WTC11 (cell line): Measurements from ENCODE around the gene IFI16. TPM values are rescaled to one million over a fixed set of nuclear protein-coding genes. Genes with fewer than 3 reads are reported as not detected.

Experiments
- ATAC-seq: fragments of 200-7000 bp; cut with Tn5 transposase; 2 replicates; pipeline ENCODE4 v1.10.0; 2021; ENCODE audit warnings: mild to moderate bottlenecking, moderate library complexity
- CTCF ChIA-PET: fragments of 300-600 bp; sonication (Branson Sonifier 250); formaldehyde crosslinking; loops from one replicate; lab custom pipeline; 2021; ENCODE audit warnings: antibody characterized with exemption; lab: Charles Lee
- POLR2A ChIA-PET: fragments of 350-600 bp; sonication (Branson Sonifier 250); formaldehyde crosslinking; loops from one replicate; lab custom pipeline; 2021; ENCODE audit warnings: antibody characterized with exemption; lab: Charles Lee
- DNase-seq: peaks from one replicate; pipeline ENCODE4 v3.0.0; 2021; ENCODE audit warnings: low spot score
- H3K27ac Mint-ChIP-seq: 2 replicates; pipeline ENCODE4 v1.8.0; 2021; ENCODE audit warnings: mixed read lengths
- H3K27me3 Mint-ChIP-seq: 2 replicates; pipeline ENCODE4 v1.8.0; 2021; ENCODE audit warnings: low read depth, mild to moderate bottlenecking, moderate library complexity, mixed read lengths
- H3K36me3 Mint-ChIP-seq: 2 replicates; pipeline ENCODE4 v1.8.0; 2021; ENCODE audit warnings: mixed read lengths
- H3K4me1 Mint-ChIP-seq: 2 replicates; pipeline ENCODE4 v1.8.0; 2022; ENCODE audit warnings: mixed read lengths
- H3K4me3 Mint-ChIP-seq: 2 replicates; pipeline ENCODE4 v1.8.0; 2021; ENCODE audit warnings: mild to moderate bottlenecking, moderate library complexity, mixed read lengths
- H3K9me3 Mint-ChIP-seq: 2 replicates; pipeline ENCODE4 v1.8.0; 2021; ENCODE audit warnings: mixed read lengths
- ELF4 ChIP-seq: sonication (generic); formaldehyde crosslinking; IDR thresholded peaks from 2 replicates; pipeline ENCODE4 v1.8.1; 2022; ENCODE audit warnings: low read depth, mild to moderate bottlenecking, moderate library complexity, missing genetic modification reagents
- EMX1 ChIP-seq: fragments of 250-450 bp; sonication (Bioruptor Pico); IDR thresholded peaks from 2 replicates; pipeline ENCODE4 v1.8.0; 2021; ENCODE audit warnings: mild to moderate bottlenecking
- FOXP1 ChIP-seq: sonication (generic); formaldehyde crosslinking; IDR thresholded peaks from 2 replicates; pipeline ENCODE4 v1.8.0; 2022; ENCODE audit warnings: missing genetic modification reagents, mild to moderate bottlenecking, moderate library complexity, borderline replicate concordance
- HMGA2 ChIP-seq: fragments of 250-450 bp; sonication (Bioruptor Pico); IDR thresholded peaks from 2 replicates; pipeline ENCODE4 v1.4.0; 2021; ENCODE audit warnings: mild to moderate bottlenecking, moderate library complexity
- IRF2 ChIP-seq: sonication (generic); formaldehyde crosslinking; IDR thresholded peaks from 2 replicates; pipeline ENCODE4 v1.8.0; 2022; ENCODE audit warnings: low read depth, missing genetic modification reagents, borderline replicate concordance
- KAT7 ChIP-seq: sonication (generic); formaldehyde crosslinking; IDR thresholded peaks from 2 replicates; pipeline ENCODE4 v1.8.1; 2023; ENCODE audit warnings: missing genetic modification reagents, mild to moderate bottlenecking, borderline replicate concordance
- NFYB ChIP-seq: sonication (generic); formaldehyde crosslinking; conservative IDR thresholded peaks from 2 replicates; pipeline ENCODE4 v1.8.0; 2022; ENCODE audit warnings: low read depth, missing genetic modification reagents
- PRRX2 ChIP-seq: fragments of 250-450 bp; sonication (Bioruptor Pico); IDR thresholded peaks from 2 replicates; pipeline ENCODE4 v1.8.0; 2021; ENCODE audit warnings: mild to moderate bottlenecking
- RORB ChIP-seq: fragments of 250-450 bp; sonication (Bioruptor Pico); IDR thresholded peaks from 2 replicates; pipeline ENCODE4 v1.9.0; 2021; ENCODE audit warnings: mild to moderate bottlenecking
- ZBTB21 ChIP-seq: sonication (generic); formaldehyde crosslinking; IDR thresholded peaks from 2 replicates; pipeline ENCODE4 v1.8.1; 2023; ENCODE audit warnings: mild to moderate bottlenecking, missing genetic modification reagents, borderline replicate concordance
- ZNF121 ChIP-seq: sonication (generic); formaldehyde crosslinking; IDR thresholded peaks from 2 replicates; pipeline ENCODE4 v1.8.0; 2023; ENCODE audit warnings: missing genetic modification reagents
- ZNF232 ChIP-seq: sonication (generic); formaldehyde crosslinking; IDR thresholded peaks from 2 replicates; pipeline ENCODE4 v1.8.0; 2022; ENCODE audit warnings: mild to moderate bottlenecking, missing genetic modification reagents
- ZNF263 ChIP-seq: sonication (generic); formaldehyde crosslinking; IDR thresholded peaks from 2 replicates; pipeline ENCODE4 v1.8.1; 2022; ENCODE audit warnings: low read depth, mild to moderate bottlenecking, moderate library complexity, missing genetic modification reagents
- ZNF416 ChIP-seq: fragments of 250-450 bp; sonication (Bioruptor Pico); IDR thresholded peaks from 2 replicates; pipeline ENCODE4 v1.9.0; 2021; ENCODE audit warnings: mild to moderate bottlenecking, inconsistent platforms
- total RNA-seq: library from RNA; stranded (reverse); gene quantifications from 3 replicates; pipeline ENCODE4 v1.2.3, GENCODE V29; 2021
- TF ChIP-seq, protein P1 (sequence below): fragments of 250-450 bp; sonication (Bioruptor Pico); IDR thresholded peaks from 2 replicates; pipeline ENCODE4 v1.8.0; 2021; ENCODE audit warnings: mild to moderate bottlenecking
- TF ChIP-seq, protein P2 (sequence below): fragments of 250-450 bp; sonication (Bioruptor Pico); IDR thresholded peaks from 2 replicates; pipeline ENCODE4 v1.9.0; 2021; ENCODE audit warnings: moderate library complexity, mild to moderate bottlenecking, inconsistent platforms, borderline replicate concordance
- TF ChIP-seq, protein P3 (sequence below): sonication (generic); formaldehyde crosslinking; conservative IDR thresholded peaks from 2 replicates; pipeline ENCODE4 v1.8.1; 2023; ENCODE audit warnings: mild to moderate bottlenecking, low read depth, missing genetic modification reagents, moderate library complexity
- TF ChIP-seq, protein P4 (sequence below): sonication (generic); formaldehyde crosslinking; IDR thresholded peaks from 2 replicates; pipeline ENCODE4 v1.8.1; 2023; ENCODE audit warnings: mild to moderate bottlenecking, missing genetic modification reagents, borderline replicate concordance
- TF ChIP-seq, protein P5 (sequence below): sonication (generic); formaldehyde crosslinking; IDR thresholded peaks from 2 replicates; pipeline ENCODE4 v1.8.0; 2022; ENCODE audit warnings: missing genetic modification reagents
- TF ChIP-seq, protein P6 (sequence below): sonication (generic); formaldehyde crosslinking; IDR thresholded peaks from 2 replicates; pipeline ENCODE4 v1.8.1; 2022; ENCODE audit warnings: low read depth, missing genetic modification reagents, borderline replicate concordance
- TF ChIP-seq, protein P7 (sequence below): sonication (generic); formaldehyde crosslinking; IDR thresholded peaks from 2 replicates; pipeline ENCODE4 v1.8.1; 2022; ENCODE audit warnings: mild to moderate bottlenecking, moderate library complexity, missing genetic modification reagents

The IFI16 gene
- total RNA-seq, 1 experiment from 2014 or later: 3.2 TPM

DNA sequence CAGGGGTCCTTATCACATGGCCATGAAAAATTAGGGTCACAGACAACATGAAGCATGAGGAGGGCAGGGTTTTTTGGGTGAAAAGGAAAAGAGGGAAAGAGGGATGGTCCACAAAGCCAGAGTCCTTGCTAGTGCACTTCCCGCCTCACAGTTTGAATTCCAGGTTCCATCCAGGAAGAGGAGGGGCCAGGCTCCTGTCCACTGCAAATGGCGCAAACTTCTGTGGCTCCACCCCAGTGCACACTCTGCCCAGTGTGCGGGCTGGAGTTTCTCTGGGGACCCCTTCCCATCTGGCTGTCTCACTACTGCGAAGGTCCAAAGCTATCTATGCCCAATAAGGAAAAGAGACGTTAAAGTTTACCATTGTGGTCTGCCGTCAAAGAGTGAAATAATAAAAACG, 49.0 kb downstream of the IFI16 start (continued):
- TF ChIP-seq, protein P1, sequence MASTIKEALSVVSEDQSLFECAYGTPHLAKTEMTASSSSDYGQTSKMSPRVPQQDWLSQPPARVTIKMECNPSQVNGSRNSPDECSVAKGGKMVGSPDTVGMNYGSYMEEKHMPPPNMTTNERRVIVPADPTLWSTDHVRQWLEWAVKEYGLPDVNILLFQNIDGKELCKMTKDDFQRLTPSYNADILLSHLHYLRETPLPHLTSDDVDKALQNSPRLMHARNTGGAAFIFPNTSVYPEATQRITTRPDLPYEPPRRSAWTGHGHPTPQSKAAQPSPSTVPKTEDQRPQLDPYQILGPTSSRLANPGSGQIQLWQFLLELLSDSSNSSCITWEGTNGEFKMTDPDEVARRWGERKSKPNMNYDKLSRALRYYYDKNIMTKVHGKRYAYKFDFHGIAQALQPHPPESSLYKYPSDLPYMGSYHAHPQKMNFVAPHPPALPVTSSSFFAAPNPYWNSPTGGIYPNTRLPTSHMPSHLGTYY (CRISPR knock-in tag): no peak
- TF ChIP-seq ZNF232 (CRISPR knock-in tag) (no peak), RORB (no peak), ZNF263 (no peak), FOXP1 (CRISPR knock-in tag) (no peak)

DNA sequence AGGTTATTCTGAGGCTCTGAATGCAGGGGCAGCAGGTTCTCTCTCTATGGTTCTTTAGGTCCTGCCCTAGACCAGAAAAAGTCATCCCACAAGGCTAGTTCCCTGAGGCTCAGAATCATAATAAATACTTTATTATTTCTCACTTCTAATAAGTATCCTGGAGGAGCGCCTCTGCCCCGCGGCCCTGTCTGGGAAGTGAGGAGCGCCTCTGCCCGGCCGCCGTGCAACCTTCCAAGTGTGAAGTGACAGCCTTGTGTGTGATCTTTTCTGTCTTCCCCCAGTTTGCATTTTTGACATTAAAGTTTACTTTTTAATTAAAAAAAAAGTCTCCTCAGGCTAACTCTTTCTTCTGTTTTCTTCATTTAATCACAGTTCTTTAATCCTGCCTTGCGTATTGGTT, 55.4 kb downstream of the IFI16 start:
- H3K36me3 Mint-ChIP-seq: no peaks in the 10 kb centered on the region

DNA sequence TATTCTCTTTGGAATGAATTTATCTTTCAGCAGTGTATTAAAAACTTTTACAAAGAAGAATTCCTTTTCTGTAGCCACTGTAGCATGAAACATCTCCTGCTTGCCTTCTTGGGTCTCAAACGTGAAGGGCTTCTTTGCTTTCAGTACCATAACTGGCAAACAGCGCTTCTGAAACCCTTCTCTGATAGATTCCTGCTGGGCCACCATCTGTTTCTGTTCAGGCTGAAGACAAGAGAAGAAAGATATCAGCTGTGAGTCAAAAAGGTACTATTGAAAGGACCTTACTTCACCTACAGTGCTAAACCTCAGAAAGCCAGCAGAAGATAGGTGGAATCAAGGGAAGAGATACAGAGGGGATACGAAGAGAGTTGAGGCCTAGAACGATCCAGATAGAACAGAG, 56.4 kb downstream of the IFI16 start:
- Mint-ChIP-seq H3K4me1 (peaks cover 9% of the 10 kb centered on the region), H3K27ac (no peak overlapping the region), H3K27me3 (no peaks in the 10 kb centered on the region), H3K4me3 (no peak overlapping the region), H3K36me3 (no peaks in the 10 kb centered on the region), H3K9me3 (no peaks in the 10 kb centered on the region)
- CTCF ChIA-PET: no interaction called here
- no peak for DNase-seq
- ATAC-seq: no peak
- POLR2A ChIA-PET: no interaction called here
- no peak for TF ChIP-seq EMX1 (CRISPR knock-in tag)
- TF ChIP-seq, protein P2, sequence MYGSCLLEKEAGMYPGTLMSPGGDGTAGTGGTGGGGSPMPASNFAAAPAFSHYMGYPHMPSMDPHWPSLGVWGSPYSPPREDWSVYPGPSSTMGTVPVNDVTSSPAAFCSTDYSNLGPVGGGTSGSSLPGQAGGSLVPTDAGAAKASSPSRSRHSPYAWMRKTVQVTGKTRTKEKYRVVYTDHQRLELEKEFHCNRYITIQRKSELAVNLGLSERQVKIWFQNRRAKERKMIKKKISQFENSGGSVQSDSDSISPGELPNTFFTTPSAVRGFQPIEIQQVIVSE (CRISPR knock-in tag): no peak
- no peak for TF ChIP-seq NFYB (CRISPR knock-in tag)
- TF ChIP-seq FOXP1 (CRISPR knock-in tag): no peak
- TF ChIP-seq, protein P3, sequence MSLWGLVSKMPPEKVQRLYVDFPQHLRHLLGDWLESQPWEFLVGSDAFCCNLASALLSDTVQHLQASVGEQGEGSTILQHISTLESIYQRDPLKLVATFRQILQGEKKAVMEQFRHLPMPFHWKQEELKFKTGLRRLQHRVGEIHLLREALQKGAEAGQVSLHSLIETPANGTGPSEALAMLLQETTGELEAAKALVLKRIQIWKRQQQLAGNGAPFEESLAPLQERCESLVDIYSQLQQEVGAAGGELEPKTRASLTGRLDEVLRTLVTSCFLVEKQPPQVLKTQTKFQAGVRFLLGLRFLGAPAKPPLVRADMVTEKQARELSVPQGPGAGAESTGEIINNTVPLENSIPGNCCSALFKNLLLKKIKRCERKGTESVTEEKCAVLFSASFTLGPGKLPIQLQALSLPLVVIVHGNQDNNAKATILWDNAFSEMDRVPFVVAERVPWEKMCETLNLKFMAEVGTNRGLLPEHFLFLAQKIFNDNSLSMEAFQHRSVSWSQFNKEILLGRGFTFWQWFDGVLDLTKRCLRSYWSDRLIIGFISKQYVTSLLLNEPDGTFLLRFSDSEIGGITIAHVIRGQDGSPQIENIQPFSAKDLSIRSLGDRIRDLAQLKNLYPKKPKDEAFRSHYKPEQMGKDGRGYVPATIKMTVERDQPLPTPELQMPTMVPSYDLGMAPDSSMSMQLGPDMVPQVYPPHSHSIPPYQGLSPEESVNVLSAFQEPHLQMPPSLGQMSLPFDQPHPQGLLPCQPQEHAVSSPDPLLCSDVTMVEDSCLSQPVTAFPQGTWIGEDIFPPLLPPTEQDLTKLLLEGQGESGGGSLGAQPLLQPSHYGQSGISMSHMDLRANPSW: no peak
- no peak for TF ChIP-seq IRF2 (CRISPR knock-in tag)
- no peak for TF ChIP-seq HMGA2 (CRISPR knock-in tag)
- no peak for TF ChIP-seq ZNF416 (CRISPR knock-in tag)
- no peak for TF ChIP-seq ZBTB21
- TF ChIP-seq RORB: no peak
- TF ChIP-seq PRRX2 (CRISPR knock-in tag): no peak
- no peak for TF ChIP-seq ELF4
- TF ChIP-seq, protein P4, sequence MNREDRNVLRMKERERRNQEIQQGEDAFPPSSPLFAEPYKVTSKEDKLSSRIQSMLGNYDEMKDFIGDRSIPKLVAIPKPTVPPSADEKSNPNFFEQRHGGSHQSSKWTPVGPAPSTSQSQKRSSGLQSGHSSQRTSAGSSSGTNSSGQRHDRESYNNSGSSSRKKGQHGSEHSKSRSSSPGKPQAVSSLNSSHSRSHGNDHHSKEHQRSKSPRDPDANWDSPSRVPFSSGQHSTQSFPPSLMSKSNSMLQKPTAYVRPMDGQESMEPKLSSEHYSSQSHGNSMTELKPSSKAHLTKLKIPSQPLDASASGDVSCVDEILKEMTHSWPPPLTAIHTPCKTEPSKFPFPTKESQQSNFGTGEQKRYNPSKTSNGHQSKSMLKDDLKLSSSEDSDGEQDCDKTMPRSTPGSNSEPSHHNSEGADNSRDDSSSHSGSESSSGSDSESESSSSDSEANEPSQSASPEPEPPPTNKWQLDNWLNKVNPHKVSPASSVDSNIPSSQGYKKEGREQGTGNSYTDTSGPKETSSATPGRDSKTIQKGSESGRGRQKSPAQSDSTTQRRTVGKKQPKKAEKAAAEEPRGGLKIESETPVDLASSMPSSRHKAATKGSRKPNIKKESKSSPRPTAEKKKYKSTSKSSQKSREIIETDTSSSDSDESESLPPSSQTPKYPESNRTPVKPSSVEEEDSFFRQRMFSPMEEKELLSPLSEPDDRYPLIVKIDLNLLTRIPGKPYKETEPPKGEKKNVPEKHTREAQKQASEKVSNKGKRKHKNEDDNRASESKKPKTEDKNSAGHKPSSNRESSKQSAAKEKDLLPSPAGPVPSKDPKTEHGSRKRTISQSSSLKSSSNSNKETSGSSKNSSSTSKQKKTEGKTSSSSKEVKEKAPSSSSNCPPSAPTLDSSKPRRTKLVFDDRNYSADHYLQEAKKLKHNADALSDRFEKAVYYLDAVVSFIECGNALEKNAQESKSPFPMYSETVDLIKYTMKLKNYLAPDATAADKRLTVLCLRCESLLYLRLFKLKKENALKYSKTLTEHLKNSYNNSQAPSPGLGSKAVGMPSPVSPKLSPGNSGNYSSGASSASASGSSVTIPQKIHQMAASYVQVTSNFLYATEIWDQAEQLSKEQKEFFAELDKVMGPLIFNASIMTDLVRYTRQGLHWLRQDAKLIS (CRISPR knock-in tag): no peak
- TF ChIP-seq, protein P5, sequence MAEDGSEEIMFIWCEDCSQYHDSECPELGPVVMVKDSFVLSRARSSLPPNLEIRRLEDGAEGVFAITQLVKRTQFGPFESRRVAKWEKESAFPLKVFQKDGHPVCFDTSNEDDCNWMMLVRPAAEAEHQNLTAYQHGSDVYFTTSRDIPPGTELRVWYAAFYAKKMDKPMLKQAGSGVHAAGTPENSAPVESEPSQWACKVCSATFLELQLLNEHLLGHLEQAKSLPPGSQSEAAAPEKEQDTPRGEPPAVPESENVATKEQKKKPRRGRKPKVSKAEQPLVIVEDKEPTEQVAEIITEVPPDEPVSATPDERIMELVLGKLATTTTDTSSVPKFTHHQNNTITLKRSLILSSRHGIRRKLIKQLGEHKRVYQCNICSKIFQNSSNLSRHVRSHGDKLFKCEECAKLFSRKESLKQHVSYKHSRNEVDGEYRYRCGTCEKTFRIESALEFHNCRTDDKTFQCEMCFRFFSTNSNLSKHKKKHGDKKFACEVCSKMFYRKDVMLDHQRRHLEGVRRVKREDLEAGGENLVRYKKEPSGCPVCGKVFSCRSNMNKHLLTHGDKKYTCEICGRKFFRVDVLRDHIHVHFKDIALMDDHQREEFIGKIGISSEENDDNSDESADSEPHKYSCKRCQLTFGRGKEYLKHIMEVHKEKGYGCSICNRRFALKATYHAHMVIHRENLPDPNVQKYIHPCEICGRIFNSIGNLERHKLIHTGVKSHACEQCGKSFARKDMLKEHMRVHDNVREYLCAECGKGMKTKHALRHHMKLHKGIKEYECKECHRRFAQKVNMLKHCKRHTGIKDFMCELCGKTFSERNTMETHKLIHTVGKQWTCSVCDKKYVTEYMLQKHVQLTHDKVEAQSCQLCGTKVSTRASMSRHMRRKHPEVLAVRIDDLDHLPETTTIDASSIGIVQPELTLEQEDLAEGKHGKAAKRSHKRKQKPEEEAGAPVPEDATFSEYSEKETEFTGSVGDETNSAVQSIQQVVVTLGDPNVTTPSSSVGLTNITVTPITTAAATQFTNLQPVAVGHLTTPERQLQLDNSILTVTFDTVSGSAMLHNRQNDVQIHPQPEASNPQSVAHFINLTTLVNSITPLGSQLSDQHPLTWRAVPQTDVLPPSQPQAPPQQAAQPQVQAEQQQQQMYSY: no peak
- TF ChIP-seq, protein P6, sequence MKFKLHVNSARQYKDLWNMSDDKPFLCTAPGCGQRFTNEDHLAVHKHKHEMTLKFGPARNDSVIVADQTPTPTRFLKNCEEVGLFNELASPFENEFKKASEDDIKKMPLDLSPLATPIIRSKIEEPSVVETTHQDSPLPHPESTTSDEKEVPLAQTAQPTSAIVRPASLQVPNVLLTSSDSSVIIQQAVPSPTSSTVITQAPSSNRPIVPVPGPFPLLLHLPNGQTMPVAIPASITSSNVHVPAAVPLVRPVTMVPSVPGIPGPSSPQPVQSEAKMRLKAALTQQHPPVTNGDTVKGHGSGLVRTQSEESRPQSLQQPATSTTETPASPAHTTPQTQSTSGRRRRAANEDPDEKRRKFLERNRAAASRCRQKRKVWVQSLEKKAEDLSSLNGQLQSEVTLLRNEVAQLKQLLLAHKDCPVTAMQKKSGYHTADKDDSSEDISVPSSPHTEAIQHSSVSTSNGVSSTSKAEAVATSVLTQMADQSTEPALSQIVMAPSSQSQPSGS: no peak

More for the DNA sequence above, 55.4 kb downstream of the IFI16 start:
- no peak for TF ChIP-seq KAT7
- TF ChIP-seq ZNF121: no peak
- TF ChIP-seq, protein P7, sequence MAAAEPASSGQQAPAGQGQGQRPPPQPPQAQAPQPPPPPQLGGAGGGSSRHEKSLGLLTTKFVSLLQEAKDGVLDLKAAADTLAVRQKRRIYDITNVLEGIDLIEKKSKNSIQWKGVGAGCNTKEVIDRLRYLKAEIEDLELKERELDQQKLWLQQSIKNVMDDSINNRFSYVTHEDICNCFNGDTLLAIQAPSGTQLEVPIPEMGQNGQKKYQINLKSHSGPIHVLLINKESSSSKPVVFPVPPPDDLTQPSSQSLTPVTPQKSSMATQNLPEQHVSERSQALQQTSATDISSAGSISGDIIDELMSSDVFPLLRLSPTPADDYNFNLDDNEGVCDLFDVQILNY: no peak
- ATAC-seq: no peak
- Mint-ChIP-seq H3K9me3 (no peaks in the 10 kb centered on the region), H3K27me3 (no peaks in the 10 kb centered on the region), H3K4me1 (peaks cover 9% of the 10 kb centered on the region), H3K4me3 (no peak overlapping the region), H3K27ac (no peak overlapping the region)
- POLR2A ChIA-PET: no interaction called here
- DNase-seq: no peak
- CTCF ChIA-PET: no interaction called here
